ENCODE data around the gene COX4I2.

DNA sequence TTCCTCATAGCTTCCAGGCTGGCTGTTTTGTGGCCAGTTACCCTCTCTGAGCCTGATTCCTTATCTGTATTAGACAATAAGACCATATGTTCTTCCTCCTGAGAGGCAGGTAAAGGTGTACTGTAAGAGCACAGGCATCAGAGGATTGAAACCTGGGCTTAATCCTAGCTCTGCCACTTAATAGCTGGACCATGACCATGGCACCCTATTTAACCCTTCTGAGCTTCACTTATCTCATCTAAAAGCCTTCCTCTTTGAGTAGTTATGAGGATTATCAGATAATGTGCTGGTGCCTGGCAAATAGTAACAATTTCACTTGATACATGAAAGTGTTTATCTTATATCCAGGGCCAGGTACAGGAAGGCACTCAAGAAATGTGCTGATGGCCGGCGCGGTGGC, 50.1 kb downstream of the COX4I2 start:
- no peak for TF ChIP-seq CTCF (IDR thresholded peaks at IDR 0.05; ENCODE audit: low read depth, low read length, poor library complexity, severe bottlenecking)
- TF ChIP-seq EZH2phosphoT487 (IDR thresholded peaks at IDR 0.05; ENCODE audit: borderline replicate concordance, low read length) = no peak
